ENCODE data around the gene CFAP57.
"Not testable (repeated sequence)": the region's sequence is repeated elsewhere in the genome, so short reads cannot be mapped to it uniquely, and the experiment has no call there.

Gene CFAP57

GRCh38 chr1:43171876-43172526 is at the start of gene CFAP57, which contains the start of gene EBNA1BP2:
Gene CFAP57, plus strand, starts transcription at chr1:43172330. Its CDS starts 424 bp downstream, at chr1:43172754.
Gene EBNA1BP2, minus strand, starts transcription at chr1:43172290. Its CDS starts 172 bp downstream, at chr1:43172118.
- DNase-seq: peak; percentile 51

GRCh38 chr1:43123031-43123430 is 49.1 kb upstream of the CFAP57 start:
- no peak for DNase-seq

- DNase-seq: no peak
Observed at GRCh38 chr1:43128816-43129215, 43.3 kb upstream of the CFAP57 start.

GRCh38 chr1:43129426-43129825 is 42.7 kb upstream of the CFAP57 start:
- DNase-seq: no peak

GRCh38 chr1:43134068-43134467 is 38.1 kb upstream of the CFAP57 start:
- no peak for DNase-seq

- no peak for DNase-seq
Observed at GRCh38 chr1:43134640-43135039, 37.5 kb upstream of the CFAP57 start.

- DNase-seq: no peak
Observed at GRCh38 chr1:43135857-43136781, 36.0 kb upstream of the CFAP57 start.

- DNase-seq: no peak
Observed at GRCh38 chr1:43137445-43138052, 34.6 kb upstream of the CFAP57 start.

- DNase-seq: not testable (repeated sequence)
Observed at GRCh38 chr1:43139295-43139694, 32.8 kb upstream of the CFAP57 start.

- DNase-seq: no peak
Observed at GRCh38 chr1:43140010-43140409, 32.1 kb upstream of the CFAP57 start.

GRCh38 chr1:43140583-43140982 is 31.5 kb upstream of the CFAP57 start:
- DNase-seq: no peak

- DNase-seq: no peak
Observed at GRCh38 chr1:43143441-43143888, 28.7 kb upstream of the CFAP57 start.

GRCh38 chr1:43144237-43144636 is 27.9 kb upstream of the CFAP57 start:
- DNase-seq: no peak

- DNase-seq: peak; percentile 85
Observed at GRCh38 chr1:43147625-43148327, 24.4 kb upstream of the CFAP57 start.

- no peak for DNase-seq
Observed at GRCh38 chr1:43149889-43150288, 22.2 kb upstream of the CFAP57 start.

GRCh38 chr1:43152866-43153265 is 19.3 kb upstream of the CFAP57 start:
- no peak for DNase-seq

GRCh38 chr1:43153443-43153842 is 18.7 kb upstream of the CFAP57 start:
- DNase-seq: no peak

GRCh38 chr1:43156026-43156425 is 16.1 kb upstream of the CFAP57 start:
- DNase-seq: no peak

GRCh38 chr1:43165162-43165561 is 7.0 kb upstream of the CFAP57 start:
- DNase-seq: no peak

GRCh38 chr1:43165765-43166164 is 6.4 kb upstream of the CFAP57 start:
- DNase-seq: no peak

- DNase-seq: no peak
Observed at GRCh38 chr1:43171312-43171875, 736 bp upstream of the CFAP57 start.

- peak; percentile 42 for DNase-seq
Observed at GRCh38 chr1:43172527-43172972, 420 bp downstream of the CFAP57 start.

All from NCI-H524 treated with DMSO at 0.1 percent for 48 hours (cell line).